Prostate gland (tissue), 2 donors: Measurements from ENCODE around the gene CCDC134.

Experiments
- CTCF ChIP-seq, 4 experiments: fragments of 200-600 bp in 2 of 4; fragments of 450-650 bp in 2 of 4; sonication (generic) in 2 of 4; IDR thresholded peaks; 1 replicate in 3 of 4; 2 replicates in 1 of 4; pipeline ENCODE4 v1.5.1; 2016 to 2019; ENCODE audit warnings: antibody characterized with exemption in 4 of 4, mild to moderate bottlenecking in 2 of 4, moderate library complexity in 2 of 4
- POLR2A ChIP-seq: fragments of 450-650 bp; IDR thresholded peaks from one replicate; pipeline ENCODE4 v1.6.1; 2016; ENCODE audit warnings: antibody characterized with exemption, mild to moderate bottlenecking

- TF ChIP-seq CTCF (IDR thresholded peaks at IDR 0.05) (no peak), POLR2A (no peak)
Observed at GRCh38 chr22:41799486-41800347, 762 bp upstream of the CCDC134 start.
